Fibroblast of skin of left quadriceps (primary cell): ENCODE results near the gene RNF19B.
"Not testable (repeated sequence)": the region's sequence is repeated elsewhere in the genome, so short reads cannot be mapped to it uniquely, and the experiment has no call there.

Source experiments
- DNase-seq, 2 experiments: peaks; one replicate each; pipeline ENCODE4 v3.0.0-alpha.2; 2013; ENCODE audit warnings: low read depth in 2 of 2

Gene RNF19B

GRCh38 chr1:32931760-32932159 lies 32.8 kb downstream of the RNF19B start:
- no peak for DNase-seq

DNA sequence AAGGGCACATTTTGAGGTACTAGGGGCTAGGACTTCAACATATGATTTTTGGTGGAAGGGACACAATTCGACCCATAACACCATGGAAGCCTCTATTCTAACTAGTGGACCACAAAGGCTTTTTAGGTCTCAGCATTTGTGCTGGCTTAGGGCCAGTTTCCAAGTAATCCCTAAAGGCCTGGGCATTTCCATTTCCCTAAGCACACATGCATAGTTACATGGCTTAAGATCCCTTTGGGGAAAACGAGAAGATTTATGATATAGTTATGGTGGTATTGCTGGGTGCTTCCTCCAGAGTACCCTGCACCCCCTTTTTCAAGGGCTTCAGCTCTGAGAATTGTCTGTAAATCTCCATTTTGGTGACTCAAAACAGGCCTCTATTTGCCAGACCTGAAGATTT lies 35.2 kb downstream of the RNF19B start:
- DNase-seq = no peak

DNA sequence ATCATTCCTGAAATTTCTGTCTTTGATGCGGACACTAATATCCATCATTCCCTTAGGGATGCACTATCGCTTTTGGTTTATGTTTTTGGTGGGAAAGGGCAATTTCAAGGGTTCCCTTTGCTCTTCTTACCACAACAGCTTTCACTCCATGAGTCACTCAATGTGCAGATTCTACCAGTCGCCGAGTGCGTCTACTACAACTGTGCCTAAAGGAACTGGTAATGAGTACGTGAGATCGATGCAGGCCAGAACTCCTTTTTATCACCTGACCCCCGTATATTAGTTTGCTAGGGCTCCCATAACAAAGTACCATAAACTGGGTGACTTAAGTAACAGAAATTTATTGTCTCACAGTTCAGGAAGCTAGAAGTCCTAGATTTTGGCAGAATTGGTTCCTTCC lies 35.9 kb downstream of the RNF19B start:
- no peak for DNase-seq

DNA sequence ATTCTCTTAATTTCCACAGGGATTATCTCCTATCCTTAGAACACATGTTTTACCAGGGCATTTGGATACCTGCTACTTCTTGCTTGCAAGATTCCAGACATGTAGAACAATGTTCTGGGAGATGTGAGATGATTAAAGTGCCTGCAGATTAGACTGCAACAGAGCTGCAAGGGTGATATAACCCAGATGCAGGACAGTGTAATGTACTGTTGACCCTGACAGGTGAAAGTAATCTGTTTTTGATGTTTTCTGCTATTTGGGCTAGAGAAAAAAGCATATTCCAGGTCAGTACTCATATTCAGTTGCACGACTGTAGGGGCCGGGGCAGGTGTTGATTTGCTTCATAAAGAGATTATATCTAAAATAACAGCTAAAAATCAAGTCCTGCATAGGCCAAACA lies 36.3 kb downstream of the RNF19B start:
- DNase-seq = no peak

DNA sequence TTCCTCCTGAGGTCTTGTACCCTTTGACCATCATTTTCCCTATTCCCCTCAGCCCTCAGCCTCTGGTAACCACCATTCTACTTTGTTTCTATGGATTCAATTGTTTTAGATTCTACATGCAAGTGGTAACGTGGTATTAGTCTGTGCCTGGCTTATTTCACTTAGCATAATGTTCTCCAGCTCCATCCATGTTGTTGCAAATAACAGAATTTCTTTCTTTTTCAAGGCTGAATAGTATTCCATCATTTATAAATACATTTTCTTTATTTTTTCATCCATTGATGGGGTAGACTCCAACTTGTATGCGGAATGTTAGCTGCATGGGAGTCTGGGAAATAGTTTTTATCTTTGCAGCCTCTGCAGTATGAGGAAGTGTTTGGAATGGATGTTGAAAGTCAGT lies 37.2 kb downstream of the RNF19B start:
- DNase-seq = no peak

- DNase-seq = no peak
These were observed 38.0 kb downstream of the RNF19B start for GRCh38 chr1:32926562-32926961.

GRCh38 chr1:32925403-32926162 lies 39.0 kb downstream of the RNF19B start:
- no peak for DNase-seq

GRCh38 chr1:32924881-32925344 lies 39.7 kb downstream of the RNF19B start:
- DNase-seq = no peak

GRCh38 chr1:32920833-32921232 lies 43.8 kb downstream of the RNF19B start:
- no peak for DNase-seq

DNA sequence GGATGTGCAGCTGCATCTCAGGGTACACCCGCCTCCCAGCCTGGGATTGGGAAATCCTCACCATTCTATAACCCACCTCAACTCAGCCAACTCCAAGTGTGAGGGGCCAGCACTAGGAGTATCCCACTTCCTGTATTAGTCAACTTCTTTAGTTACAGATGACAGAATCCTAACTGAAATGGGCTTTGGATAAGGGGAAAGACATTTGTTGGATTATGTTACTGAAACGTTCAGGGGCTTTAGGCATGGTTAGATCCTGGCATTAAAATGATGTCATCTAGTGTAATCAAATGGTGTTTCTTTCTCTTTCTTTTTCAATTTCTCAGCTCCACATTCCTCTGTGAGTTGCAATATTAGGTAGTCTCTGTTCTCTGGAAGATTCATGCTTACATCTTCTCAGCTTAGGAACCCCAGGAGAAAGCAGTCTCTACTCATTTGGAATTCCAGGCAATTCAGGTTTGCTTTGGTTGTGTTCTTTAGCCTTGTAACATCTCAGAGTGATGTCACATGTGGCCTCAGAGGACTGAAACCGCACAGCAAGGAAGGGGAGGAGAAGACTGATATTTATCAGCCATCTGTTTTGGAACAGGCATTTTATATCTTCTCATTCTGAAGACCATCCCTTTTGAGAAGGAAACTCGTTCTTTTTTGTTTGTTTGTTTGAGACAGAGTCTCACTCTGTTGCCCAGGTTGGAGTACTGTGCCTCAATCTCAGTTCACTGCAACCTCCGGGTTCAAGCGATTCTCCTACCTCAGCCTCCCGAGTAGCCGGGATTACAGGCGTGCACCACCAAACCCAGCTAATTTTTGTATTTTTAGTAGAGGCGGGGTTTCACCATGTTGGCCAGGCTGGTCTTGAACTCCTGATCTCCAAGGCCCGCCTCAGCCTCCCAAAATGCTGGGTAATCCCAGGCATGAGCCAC lies 44.5 kb downstream of the RNF19B start:
- DNase-seq = peak; percentile 53 to 54

GRCh38 chr1:32918179-32918578 lies 46.4 kb downstream of the RNF19B start:
- DNase-seq = no peak

GRCh38 chr1:32917521-32917920 lies 47.1 kb downstream of the RNF19B start:
- no peak for DNase-seq

GRCh38 chr1:32915766-32916706 lies 48.6 kb downstream of the RNF19B start:
- DNase-seq = no peak

- no peak for DNase-seq
These were observed 54.3 kb downstream of the RNF19B start for GRCh38 chr1:32910319-32910718.

DNA sequence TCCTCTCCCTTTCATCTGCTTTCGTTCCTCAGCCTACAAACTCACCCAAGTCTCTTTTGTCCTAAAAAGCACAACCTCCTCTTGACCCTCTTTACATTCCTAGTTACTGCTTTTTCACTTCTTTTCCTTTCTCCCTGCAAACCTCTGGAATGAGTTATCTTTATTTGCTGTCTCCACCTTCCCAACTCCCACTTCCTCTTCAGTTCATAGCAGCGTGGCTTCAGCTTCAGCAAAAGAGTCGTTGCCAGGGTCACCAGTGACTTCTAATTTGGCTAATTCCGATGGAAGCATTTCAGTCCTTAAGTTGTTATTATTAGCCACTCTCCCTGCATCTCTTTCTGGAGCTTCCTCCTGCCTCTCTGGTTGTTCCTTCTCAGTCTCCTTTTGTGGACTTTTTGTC lies 57.2 kb downstream of the RNF19B start:
- DNase-seq = no peak

GRCh38 chr1:32906654-32907053 lies 58.0 kb downstream of the RNF19B start:
- DNase-seq = no peak

- not testable (repeated sequence) for DNase-seq
These were observed 59.0 kb downstream of the RNF19B start for GRCh38 chr1:32905588-32905987.

DNA sequence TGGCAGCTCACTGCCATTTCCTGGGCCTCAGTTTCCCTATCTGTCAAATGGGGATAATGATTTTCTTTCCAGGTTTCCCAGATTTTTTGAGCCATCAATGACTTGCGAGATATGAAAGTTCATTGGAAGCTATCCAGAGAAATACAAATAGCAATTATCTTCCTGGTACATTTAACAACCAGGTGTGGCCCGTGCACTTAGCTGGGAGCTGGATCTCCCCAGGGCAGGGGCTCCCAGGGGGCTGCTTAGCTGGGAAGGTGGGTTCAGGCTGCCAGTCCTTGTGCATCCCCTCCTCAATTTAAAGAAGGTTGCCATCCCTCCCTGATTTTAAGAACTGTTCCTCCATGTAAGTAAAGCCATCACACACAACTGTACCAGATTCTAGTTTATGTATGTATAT lies 59.8 kb downstream of the RNF19B start:
- no peak for DNase-seq

GRCh38 chr1:32903991-32904785 lies 60.4 kb downstream of the RNF19B start:
- no peak for DNase-seq

DNA sequence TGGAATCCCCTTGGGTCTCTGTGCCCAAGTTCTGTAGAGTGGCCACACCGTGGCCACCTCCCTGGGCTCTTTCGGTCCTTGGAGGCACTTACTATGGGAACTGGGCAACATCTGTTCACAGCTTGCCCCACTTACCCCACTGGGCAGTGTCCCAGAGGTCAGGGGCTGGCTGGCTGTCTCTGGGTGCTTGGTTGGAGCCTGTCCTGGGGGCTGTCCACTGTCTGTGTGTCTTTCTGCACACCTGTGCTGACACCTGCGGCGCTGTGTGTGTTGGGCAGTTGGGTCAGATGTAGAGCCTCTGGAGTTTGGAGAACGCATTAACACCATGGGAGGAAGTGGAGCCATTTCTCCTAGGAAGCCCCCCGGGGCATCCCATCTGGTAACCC lies 62.1 kb downstream of the RNF19B start:
- DNase-seq = no peak
